ENCODE data around the gene NR2F1. TPM values are rescaled to one million over a fixed set of nuclear protein-coding genes. Genes with fewer than 3 reads are reported as not detected.

The NR2F1 gene
- total RNA-seq, 4 donors from 2014 or later: 29.4 to 111 (median 37.8) TPM

- Histone ChIP-seq H3K27ac (peak overlapping the region in 2 of 4 donors; percentile 34 to 91), H3K9me3 (no peaks in the 10 kb centered on the region), H3K36me3 (peaks cover 0 to 3% of the 10 kb centered on the region in 2 donors), H3K27me3 (peaks cover 13% of the 10 kb centered on the region), H3K4me3 (no peak overlapping the region), H3K4me1 (peaks cover 0 to 80% (median 12%) of the 10 kb centered on the region in 3 donors)
- ATAC-seq: no peak
- 64 to 75% methylated on average over 6 of the region's 6 CpGs for WGBS, 2 donors (ENCODE audit: low coverage in 1 of 2)
- TF ChIP-seq POLR2AphosphoS5 (IDR thresholded peaks at IDR 0.05) (no peak), EP300 (IDR thresholded peaks at IDR 0.05) (no peak), POLR2A (IDR thresholded peaks at IDR 0.05) (no peak), CTCF (IDR thresholded peaks at IDR 0.05) (no peak)
Observed at GRCh38 chr5:93575461-93576414, 7.3 kb upstream of the NR2F1 start.

- no peak for ATAC-seq
- H3K9me3 ChIP-seq: no peaks in the 10 kb centered on the region
- no peak overlapping the region for H3K4me3 ChIP-seq
- peaks cover 0 to 71% (median 12%) of the 10 kb centered on the region in 3 donors for H3K4me1 ChIP-seq
- no peaks in the 10 kb centered on the region for H3K36me3 ChIP-seq
- WGBS, 2 donors (ENCODE audit: low coverage in 1 of 2): 61 to 64% methylated on average over 9 of the region's 9 CpGs
- H3K27me3 ChIP-seq: peaks cover 8% of the 10 kb centered on the region
- TF ChIP-seq CTCF (IDR thresholded peaks at IDR 0.05) (no peak), POLR2AphosphoS5 (IDR thresholded peaks at IDR 0.05) (no peak), POLR2A (IDR thresholded peaks at IDR 0.05) (no peak), EP300 (IDR thresholded peaks at IDR 0.05) (no peak)
- H3K27ac ChIP-seq: peak overlapping the region in 3 of 4 donors; percentile 81 to 91 (median 84)
Observed at GRCh38 chr5:93576994-93577853, 5.8 kb upstream of the NR2F1 start.

- no peak for ATAC-seq
- peak; percentile 7 for TF ChIP-seq POLR2AphosphoS5 (IDR thresholded peaks at IDR 0.05)
- TF ChIP-seq POLR2A (IDR thresholded peaks at IDR 0.05): no peak
- no peak for TF ChIP-seq CTCF (IDR thresholded peaks at IDR 0.05)
- TF ChIP-seq EP300 (IDR thresholded peaks at IDR 0.05): no peak
- no peaks in the 10 kb centered on the region for H3K36me3 ChIP-seq
- WGBS, 2 donors (ENCODE audit: low coverage in 1 of 2): 60 to 67% methylated on average over 5 to 15 of the region's 25 CpGs
- peak overlapping the region in 1 of 2 donors; percentile 74 for H3K4me3 ChIP-seq
- peaks cover 8% of the 10 kb centered on the region for H3K27me3 ChIP-seq
- H3K27ac ChIP-seq: peak overlapping the region; percentile 48 to 91 (median 82)
- H3K4me1 ChIP-seq: peaks cover 0 to 72% (median 12%) of the 10 kb centered on the region in 3 donors
- H3K9me3 ChIP-seq: no peaks in the 10 kb centered on the region
Observed at GRCh38 chr5:93577854-93578812, 4.9 kb upstream of the NR2F1 start.

Data from gastroesophageal sphincter (tissue), 4 donors.